GM21367 (cell line): ENCODE results near the gene FIGNL2.
"Not testable (repeated sequence)": the region's sequence is repeated elsewhere in the genome, so short reads cannot be mapped to it uniquely, and the experiment has no call there.

ENCODE experiments used
- ATAC-seq: cut with Tn5 transposase; IDR thresholded peaks from one replicate; pipeline ENCODE4 v1.9.1; 2021; ENCODE audit not compliant: unreplicated experiment

The FIGNL2 gene, protein sequence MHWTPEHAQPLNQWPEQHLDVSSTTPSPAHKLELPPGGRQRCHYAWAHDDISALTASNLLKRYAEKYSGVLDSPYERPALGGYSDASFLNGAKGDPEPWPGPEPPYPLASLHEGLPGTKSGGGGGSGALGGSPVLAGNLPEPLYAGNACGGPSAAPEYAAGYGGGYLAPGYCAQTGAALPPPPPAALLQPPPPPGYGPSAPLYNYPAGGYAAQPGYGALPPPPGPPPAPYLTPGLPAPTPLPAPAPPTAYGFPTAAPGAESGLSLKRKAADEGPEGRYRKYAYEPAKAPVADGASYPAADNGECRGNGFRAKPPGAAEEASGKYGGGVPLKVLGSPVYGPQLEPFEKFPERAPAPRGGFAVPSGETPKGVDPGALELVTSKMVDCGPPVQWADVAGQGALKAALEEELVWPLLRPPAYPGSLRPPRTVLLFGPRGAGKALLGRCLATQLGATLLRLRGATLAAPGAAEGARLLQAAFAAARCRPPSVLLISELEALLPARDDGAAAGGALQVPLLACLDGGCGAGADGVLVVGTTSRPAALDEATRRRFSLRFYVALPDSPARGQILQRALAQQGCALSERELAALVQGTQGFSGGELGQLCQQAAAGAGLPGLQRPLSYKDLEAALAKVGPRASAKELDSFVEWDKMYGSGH

DNA sequence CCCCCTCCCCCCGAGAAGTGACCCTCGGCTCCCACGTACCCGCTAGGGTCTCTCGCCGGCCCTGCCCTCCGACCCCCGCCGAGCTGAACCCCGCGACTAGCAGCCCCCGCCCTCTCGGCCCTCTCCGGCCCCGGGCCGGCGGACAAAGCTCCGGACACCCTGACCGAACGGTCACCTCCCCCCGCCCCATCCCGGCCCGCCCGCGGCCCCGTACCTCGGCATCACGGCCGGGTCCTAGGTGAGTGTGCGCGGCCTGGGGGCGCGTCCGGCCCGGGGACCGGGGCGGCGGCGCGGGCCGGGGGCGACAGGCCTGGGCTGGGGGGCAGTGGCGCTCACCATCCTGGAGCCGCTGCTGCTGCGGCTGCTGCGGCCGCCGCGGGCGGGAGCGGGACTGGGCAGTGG, at the start of gene FIGNL2:
Gene FIGNL2 (minus strand): TSS at position 393 of the 402 bp plus-strand sequence. CDS start 26,305 bp downstream, outside the sequence.
- no peak for ATAC-seq

DNA sequence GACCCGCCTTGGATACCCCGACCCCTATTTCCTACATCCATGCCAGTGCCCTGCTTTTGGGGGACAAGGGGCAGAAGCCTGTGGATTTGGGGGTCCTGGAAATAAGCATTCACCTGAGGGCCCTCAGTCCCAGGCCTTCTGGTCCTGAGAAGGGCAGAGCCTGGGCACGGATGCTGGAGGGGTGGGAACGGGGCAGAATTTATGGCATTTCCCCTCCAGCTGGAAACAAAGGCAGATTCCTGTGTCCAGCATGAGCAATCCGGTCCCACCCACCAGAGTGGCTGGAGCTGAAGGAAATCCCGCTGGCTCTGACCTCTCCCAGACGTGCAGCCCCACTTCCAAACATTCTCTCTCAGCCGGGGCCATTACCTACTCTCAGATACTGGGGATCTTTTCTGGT, 48.7 kb upstream of the FIGNL2 start:
- ATAC-seq, result no peak

DNA sequence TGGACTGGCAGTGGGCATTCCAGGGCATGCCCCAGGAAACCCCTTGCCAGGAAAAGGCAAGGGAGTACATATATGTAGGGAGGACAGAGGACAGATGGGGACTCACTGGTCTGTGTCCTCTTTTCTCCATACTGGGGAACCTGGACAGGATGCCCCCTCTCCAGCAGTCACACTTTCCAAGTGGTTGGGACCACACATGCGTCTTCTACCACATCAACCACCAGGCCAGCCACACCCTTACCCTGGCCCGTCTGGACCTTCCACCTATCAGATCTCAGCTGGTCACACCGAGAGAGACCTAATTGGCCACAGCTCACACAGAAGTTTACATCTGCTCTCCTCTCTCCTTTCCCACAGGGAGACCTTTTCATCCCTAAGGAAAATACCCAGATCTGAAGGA, 47.7 kb upstream of the FIGNL2 start:
- no peak for ATAC-seq

DNA sequence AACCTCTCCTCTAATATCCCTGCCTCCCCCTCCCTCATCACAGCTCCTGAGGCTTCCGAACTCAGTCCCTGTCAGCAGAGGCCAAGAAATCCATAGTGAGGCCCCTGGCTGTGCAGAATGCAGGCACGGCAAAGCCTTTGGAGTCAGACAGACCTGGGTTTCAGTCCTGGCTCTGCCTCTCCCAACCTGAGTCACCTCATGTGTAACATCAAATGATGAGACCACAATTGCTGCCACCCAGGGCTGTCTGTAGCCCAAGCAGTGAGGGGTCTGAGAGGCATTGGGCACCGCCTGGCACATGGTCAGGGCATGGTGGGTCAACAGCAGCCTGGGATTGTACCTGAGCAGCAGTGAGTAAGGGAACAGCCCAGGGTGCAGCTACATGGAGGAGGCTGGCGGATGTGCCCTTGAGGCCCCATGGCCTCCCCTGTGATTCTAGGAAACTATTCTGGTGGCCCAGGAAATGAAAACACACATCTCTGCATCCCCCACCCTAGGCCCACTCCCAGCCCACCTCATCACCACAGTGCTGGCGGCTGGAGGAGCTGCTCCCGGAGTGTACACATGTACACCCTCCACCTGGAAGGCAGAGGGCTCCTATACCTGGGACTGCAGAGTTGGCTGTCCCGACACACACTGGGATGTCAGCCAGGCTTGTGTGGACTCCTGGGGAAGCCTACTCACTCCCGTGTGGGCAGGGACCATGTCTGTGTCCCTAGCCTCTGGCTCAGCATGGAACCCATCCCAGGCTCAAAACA, 47.0 kb upstream of the FIGNL2 start:
- ATAC-seq, result no peak

DNA sequence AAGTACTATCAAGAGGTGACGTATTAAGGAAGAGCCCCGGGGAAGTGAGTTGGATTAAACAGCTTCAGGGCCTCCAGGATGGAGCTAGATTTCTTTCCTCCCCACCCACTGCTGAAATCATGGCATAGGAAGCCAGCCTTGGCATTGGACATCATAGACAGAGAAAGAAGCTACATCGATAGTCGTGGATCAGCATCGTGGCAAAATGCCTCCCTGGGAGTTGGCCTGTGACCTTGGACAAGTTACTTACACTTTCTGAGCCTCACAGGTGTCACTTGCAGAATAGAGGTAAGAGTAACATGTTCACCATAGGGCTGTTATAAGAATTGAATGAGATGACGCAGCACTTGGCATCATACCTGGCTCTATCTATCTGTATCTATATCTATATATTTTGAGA, 45.3 kb upstream of the FIGNL2 start:
- no peak for ATAC-seq

DNA sequence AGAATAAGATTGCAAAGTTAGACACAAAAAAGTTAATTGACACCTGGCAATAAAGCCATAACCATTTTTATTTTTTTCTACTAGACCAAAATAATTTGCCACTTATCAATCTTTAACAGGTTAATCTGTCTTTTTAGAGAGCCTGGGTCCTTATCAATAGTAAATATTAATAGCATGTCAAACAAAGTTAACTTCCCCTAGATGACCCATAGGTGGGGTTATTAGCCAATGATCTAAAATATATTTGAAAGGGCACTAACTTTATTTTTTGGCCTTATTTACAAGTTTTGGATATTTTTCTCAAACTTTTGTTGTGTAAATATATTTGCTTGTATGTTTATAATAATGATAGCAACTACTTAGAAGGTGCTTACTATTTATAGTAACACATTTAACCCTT, 43.3 kb upstream of the FIGNL2 start:
- ATAC-seq, result no peak

DNA sequence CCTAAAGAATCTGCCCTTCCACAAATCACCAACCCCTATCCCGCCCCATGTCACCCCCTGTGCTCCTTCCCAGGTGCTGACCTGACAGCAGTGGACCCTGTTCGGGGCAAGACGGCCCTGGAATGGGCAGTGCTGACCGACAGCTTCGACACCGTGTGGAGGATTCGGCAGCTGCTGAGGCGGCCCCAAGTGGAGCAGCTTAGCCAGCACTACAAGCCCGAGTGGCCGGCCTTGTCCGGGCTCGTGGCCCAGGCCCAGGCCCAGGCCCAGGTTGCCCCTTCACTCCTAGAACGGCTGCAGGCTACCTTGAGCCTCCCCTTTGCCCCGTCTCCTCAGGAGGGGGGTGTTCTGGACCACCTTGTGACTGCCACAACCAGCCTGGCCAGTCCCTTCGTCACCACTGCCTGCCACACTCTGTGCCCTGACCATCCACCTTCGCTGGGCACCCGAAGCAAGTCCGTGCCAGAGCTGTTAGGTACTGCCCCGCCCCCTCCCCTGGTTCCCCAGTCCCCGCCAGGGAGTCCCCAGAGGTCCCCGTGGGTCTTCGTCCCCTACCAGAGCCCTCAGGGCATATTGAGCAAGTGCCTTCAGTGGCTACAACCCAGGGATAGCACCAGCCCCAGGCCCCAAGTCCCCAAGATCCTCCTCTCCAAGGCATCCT, 42.1 kb upstream of the FIGNL2 start:
- ATAC-seq, result no peak

DNA sequence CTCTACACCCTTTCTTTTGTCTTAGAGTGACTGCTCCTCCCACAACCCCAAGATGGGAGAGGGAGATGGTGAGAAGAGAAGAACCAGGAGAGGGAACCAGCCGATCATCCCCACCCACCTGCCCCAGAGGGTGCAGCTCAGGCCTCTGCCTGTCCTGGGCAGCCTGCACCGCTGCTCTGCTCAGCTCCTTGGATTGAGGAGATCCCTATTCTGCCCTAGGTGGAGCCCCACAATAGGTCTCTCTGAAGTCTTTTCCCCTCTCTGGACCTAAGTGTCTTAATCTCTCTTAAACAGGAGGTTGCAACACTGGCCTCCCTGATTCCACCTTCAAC, 41.6 kb upstream of the FIGNL2 start:
- no peak for ATAC-seq

DNA sequence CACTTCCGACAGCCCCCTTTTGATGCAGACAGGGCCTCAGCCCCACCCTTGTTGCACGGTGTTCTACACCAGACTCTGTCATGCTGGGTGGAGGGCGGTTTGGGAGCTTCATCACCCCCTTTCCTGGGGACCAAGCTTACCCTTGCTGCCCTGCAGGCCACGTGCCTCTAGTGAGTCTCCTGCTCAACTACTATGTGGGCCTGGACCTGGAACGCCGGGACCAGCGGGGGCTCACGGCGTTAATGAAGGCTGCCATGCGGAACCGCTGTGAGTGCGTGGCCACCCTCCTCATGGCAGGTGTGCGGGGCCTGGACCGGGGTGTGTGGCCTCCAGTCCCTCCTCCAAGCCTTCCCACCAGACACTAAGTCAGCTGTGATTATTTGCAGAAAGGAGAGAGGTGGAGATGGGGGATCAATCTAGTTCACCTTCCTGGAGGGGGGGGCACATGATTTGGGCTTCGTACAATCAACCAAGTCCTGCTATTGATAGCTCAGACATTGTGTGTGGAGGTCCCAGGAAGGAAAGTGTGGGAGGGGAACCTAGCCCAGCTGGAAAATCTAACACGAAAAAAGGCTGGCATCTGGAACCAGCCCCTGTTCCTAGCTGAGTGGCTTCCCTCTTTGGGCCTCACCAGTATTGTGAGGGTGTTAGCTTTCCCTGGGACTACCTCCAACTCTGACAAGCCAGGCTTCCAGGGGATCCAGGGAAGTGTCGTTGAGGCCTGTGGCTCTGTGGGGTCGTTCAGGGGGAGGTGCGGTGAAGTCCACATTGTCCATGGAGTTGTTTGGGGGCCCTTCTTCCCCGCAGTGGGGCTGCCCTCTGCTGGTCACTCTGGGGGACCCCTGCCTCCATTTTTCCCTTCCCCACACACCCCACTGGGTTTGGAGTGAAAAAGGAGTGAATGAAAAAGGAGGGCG, 41.0 kb upstream of the FIGNL2 start:
- ATAC-seq, result no peak

DNA sequence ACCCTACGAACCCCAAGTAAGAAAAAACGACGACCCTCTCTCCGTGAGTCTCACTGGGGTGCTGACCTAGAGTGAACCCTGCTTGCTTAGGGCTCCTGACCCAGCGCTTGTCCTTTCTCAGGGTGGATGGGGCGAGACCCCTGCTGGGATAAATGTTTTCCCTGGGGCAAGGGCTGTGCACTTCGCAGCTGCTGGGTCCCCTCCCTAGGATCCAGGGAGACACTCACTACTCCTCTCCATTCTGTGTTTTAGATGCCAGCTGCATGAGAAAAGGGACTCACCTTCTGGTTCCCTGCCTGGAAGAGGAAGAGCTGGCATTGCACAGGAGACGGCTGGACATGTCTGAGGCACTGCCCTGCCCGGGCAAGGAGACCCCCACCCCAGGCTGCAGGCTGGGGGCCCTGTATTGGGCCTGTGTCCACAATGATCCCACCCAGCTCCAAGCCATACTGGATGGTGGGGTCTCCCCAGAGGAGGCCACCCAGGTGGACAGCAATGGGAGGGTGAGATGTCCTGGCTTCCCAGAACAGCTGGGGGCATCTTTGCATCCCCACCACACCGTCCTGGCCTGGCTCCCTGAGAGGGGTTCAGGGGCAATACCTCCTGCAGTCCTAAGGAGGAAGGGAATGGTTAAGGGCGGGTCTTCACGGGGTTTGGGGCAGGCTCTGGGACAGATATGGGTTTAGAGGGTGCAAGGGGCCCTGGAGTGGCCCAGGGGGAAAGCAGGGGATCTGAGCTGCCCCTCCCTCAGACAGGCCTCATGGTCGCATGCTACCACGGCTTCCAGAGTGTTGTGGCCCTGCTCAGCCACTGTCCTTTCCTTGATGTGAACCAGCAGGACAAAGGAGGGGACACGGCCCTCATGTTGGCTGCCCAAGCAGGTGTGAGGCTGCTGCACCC, 40.0 kb upstream of the FIGNL2 start:
- ATAC-seq, result no peak

DNA sequence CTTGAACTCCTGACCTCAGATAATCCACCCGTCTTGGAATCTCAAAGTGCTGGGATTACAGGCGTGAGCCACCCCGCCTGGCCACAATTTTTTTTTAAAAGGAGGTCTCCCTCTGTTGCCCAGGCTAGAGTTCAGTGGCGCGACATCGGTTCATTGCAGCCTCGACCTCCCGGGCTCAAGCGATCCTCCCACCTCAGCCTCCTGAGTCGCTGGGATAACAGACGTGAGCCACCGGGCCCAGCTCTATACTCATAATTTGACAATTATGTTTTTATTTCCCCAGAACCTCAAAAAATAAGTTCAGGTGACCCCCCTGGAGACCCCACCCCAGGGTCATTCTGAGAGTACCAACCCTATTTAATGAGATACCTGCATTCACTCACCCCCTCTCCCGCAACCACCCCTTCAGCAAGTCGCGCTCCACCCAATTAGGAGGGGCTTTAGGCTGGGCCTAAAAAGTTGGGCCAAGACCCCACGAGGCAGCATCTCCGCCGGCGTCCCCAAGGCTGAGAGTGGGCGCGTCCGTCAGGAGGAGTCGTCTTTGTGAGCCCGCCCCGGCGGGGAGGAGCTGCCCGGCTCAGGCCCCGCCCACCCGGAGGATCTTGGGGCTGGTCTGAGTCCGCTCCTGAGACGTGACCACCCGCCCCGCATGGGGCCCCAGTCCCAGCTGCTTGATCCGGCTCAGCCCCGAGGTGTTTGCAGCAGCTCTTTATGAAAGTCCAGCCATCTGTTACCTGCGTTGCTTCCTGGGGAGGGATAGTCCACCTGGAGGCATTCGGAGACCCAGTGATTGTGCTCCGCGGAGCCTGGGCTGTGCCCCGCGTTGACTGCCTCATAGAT, 39.2 kb upstream of the FIGNL2 start, which contains the start of gene ANKRD33:
Gene ANKRD33 (plus strand): TSS at position 628 of the 840 bp plus-strand sequence. CDS start 84 bp downstream, at position 712.
- ATAC-seq, result no peak

DNA sequence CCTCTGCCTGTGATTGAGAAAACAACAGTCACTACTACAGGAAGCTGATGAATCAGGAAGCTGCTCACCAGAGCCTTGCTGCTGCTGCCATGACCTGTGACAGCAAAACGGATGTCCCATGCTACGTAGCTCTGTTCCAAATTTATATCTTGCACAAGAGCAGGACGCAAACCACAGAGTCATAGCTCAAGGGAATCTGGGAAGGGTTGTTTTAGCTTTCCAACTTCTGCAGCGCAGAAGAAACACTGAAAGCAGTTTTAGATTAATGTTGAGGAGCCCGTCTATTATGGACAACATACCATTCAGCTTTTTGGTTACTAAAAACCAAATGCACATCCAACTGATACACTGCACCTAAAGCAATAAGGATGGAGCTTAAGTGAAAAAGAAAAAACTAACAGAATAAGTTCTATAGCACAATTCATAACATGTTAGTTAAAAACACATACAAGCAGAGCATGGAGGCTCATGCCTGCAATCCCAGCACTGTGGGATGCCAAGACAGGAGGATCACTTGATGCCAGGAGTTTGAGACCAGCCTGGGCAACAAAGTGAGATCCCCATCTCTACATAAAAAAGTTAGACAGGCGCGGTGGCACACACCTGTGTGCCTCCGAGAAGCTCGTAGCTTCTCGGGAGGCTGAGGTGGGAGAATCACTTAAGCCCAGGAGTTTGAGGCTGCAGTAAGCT, 37.6 kb upstream of the FIGNL2 start:
- no peak for ATAC-seq

DNA sequence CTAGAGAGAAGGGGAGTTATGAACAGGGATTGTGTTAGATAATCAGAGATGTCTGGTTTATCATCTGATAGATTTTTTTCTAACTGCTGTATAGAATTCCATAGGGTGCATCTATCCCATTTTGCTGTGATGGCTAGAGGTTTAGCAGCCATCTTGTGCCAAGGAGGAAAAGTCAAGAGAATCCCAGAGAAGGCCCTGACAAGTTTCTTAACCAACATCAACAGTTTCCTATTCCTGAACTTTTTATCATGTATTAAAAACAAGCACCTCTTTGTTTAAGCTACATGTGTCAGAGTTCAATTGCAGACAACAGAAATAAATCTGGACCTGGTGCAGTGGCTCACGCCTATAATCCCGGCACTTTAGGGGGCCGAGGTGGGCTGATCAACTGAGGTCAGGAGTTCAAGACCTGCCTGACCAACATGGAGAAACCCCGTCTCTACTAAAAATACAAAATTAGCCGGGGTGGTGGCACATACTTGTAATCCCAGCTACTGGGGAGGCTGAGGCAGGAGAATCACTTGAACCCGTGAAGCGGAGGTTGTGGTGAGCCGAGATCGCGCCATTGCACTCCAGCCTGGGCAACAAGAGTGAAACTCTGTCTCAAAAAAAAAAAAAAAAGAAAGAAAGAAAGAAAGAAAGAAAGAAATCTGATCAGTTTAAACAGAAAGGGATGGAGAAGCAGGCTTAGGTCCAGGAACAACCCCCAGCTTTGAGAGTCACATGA, 36.9 kb upstream of the FIGNL2 start:
- not testable (repeated sequence) for ATAC-seq

DNA sequence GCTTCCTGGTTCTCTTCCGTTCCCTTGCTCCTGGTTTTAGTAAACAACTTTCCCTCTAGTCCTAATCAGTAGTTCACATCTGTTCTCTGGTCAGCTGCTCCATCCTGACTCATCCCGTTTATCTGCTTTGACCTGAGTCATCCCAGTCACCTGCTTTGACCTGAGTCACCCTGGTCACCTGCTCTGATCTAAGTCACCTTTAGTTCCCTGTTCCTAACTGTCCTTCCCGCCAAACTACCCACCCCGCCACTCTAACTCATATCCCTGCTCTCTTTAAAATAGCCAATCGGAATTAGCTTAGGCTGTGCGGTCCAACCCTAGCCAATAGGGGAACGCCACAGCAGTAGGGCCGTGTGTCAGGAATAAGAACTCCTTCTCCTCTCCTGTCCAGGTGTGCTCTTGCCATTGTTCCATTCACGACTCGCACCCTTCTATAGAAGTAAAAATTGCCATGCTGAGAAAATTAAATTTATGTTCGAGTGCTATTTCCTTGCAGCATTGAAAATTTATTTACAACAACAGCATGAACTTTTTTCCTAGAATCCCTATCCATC, 36.2 kb upstream of the FIGNL2 start:
- ATAC-seq, result no peak

DNA sequence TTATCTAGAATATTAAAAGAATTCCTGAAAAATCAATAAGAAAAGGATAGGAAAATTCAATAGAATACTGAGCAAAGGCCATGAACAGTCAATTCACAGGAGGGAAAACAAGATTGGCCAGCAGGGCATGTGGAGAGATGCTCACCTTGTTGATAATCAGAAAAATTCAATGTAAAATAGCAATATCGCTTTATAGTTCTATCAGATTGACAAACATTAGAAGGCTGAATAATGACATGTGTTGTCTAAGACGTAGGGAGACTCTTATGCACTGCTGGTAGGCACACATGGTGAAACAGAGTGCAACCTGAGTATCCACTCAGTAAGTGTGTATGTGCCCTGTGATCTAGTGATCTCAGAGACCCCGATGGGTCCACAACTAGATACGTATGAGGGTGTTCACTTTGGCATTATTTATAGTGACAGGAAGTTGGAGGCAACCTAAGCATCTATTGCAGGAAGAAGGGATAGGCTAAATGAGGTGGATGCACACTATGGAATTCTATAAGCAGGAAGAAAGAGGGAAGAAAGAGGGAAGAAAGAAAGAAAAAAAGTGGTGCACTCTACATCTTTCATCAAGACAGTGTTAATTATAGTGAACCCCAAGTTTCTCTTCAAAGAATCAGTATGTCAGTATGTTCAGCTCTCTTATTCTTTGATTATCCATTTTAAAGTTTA, 35.6 kb upstream of the FIGNL2 start:
- no peak for ATAC-seq

DNA sequence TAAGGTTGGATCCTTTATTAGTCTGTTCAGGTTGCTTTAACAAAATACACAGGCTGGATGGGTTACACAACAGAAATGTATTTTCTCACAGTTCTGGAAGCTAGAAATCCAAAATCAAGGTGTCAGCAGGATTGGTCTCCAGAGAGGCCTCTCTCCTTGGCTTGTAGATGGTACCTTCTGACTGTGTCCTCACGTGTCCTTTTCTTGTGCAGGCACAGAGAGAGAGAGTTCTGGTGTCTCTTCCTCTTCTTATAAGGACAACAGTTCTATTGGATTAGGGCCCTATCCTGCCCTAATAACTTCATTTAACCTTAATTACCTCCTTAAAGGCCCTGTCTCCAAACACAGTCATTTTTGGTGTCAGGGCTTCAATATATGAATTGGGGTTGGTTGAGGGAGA, 34.8 kb upstream of the FIGNL2 start:
- ATAC-seq, result no peak
